Astrocyte of the spinal cord (primary cell): ENCODE data around the gene UMODL1.

Source experiments
- DNase-seq: peaks from one replicate; pipeline ENCODE4 v3.0.0; 2011; ENCODE audit warnings: low read depth, low spot score
- H3K4me3 ChIP-seq: 2 replicates; pipeline ENCODE4 v1.5.1; 2011; ENCODE audit warnings: low read depth, mild to moderate bottlenecking, low read length, moderate library complexity
- CTCF ChIP-seq: IDR thresholded peaks from 2 replicates; pipeline ENCODE4 v1.5.1; 2012; ENCODE audit warnings: low read depth, mild to moderate bottlenecking, low read length, inconsistent platforms
- in situ Hi-C: cut with HindIII; loops from 2 replicates; pipeline ENCODE4 v1.10.0; 2017; ENCODE audit warnings: low sequenced_read_pairs

Gene UMODL1

GRCh38 chr21:42149656-42150473 lies 78.7 kb downstream of the UMODL1 start:
- no peak overlapping the region for H3K4me3 ChIP-seq
- TF ChIP-seq CTCF = no peak
- DNase-seq = no peak
- in situ Hi-C loops = no loop called here

- DNase-seq = no peak
- in situ Hi-C loops = no loop called here
- TF ChIP-seq CTCF = no peak
- H3K4me3 ChIP-seq = no peak overlapping the region
Measured at GRCh38 chr21:42150474-42151085, 79.5 kb downstream of the UMODL1 start.

- in situ Hi-C loops = no loop called here
- no peak for DNase-seq
Measured at GRCh38 chr21:42151148-42151947, 80.2 kb downstream of the UMODL1 start.

GRCh38 chr21:42151948-42152220 lies 80.8 kb downstream of the UMODL1 start:
- in situ Hi-C loops = no loop called here
- TF ChIP-seq CTCF = no peak

More at GRCh38 chr21:42151148-42151947, 80.2 kb downstream of the UMODL1 start:
- H3K4me3 ChIP-seq = no peak overlapping the region
- TF ChIP-seq CTCF = no peak

GRCh38 chr21:42153046-42153686 lies 82.0 kb downstream of the UMODL1 start:
- in situ Hi-C loops = no loop called here
- DNase-seq = no peak
- TF ChIP-seq CTCF = no peak
- no peak overlapping the region for H3K4me3 ChIP-seq

More at GRCh38 chr21:42151948-42152220, 80.8 kb downstream of the UMODL1 start:
- DNase-seq = no peak
- H3K4me3 ChIP-seq = no peak overlapping the region

GRCh38 chr21:42153746-42154145 lies 82.6 kb downstream of the UMODL1 start:
- H3K4me3 ChIP-seq = no peak overlapping the region
- no peak for DNase-seq
- no peak for TF ChIP-seq CTCF
- in situ Hi-C loops = no loop called here
